NCI-H82 (cell line): ENCODE measurements around the gene TATDN3.
A peak's percentile ranks its signal among the peaks of the same experiment; 100 is the strongest.
"Not testable (repeated sequence)": the region's sequence is repeated elsewhere in the genome, so short reads cannot be mapped to it uniquely, and the experiment has no call there.

Experiments used
- DNase-seq: peaks from one replicate; lab custom pipeline; 2025; lab: John Stamatoyannopoulos, UW

Gene TATDN3

GRCh38 chr1:212775241-212775640 is 16.5 kb upstream of the TATDN3 start:
- no peak for DNase-seq

GRCh38 chr1:212777151-212777550 is 14.5 kb upstream of the TATDN3 start:
- no peak for DNase-seq

GRCh38 chr1:212779086-212779485 is 12.6 kb upstream of the TATDN3 start:
- not testable (repeated sequence) for DNase-seq

- DNase-seq, result no peak
These were observed 10.9 kb upstream of the TATDN3 start for GRCh38 chr1:212780759-212781158.

- DNase-seq, result no peak
These were observed 10.5 kb upstream of the TATDN3 start for GRCh38 chr1:212781225-212781624.

GRCh38 chr1:212782422-212783154 is 9.1 kb upstream of the TATDN3 start:
- peak; percentile 53 for DNase-seq

- no peak for DNase-seq
These were observed 7.7 kb upstream of the TATDN3 start for GRCh38 chr1:212783976-212784375.

GRCh38 chr1:212785871-212786270 is 5.8 kb upstream of the TATDN3 start:
- no peak for DNase-seq

GRCh38 chr1:212791261-212791675 is 426 bp upstream of the TATDN3 start:
- DNase-seq, result peak; percentile 89

GRCh38 chr1:212792396-212792908 is 758 bp downstream of the TATDN3 start:
- peak; percentile 37 for DNase-seq

GRCh38 chr1:212794561-212795014 is 2.9 kb downstream of the TATDN3 start:
- no peak for DNase-seq

- DNase-seq, result no peak
These were observed 6.0 kb downstream of the TATDN3 start for GRCh38 chr1:212797681-212798080.

- no peak for DNase-seq
These were observed 14.1 kb downstream of the TATDN3 start for GRCh38 chr1:212805767-212806166.

- peak; percentile 41 for DNase-seq
These were observed 23.0 kb downstream of the TATDN3 start for GRCh38 chr1:212814537-212815334.

- peak; percentile 21 for DNase-seq
These were observed 25.0 kb downstream of the TATDN3 start for GRCh38 chr1:212816567-212817278.

- DNase-seq, result no peak
These were observed 28.0 kb downstream of the TATDN3 start for GRCh38 chr1:212819726-212820125.

GRCh38 chr1:212820969-212821368 is 29.3 kb downstream of the TATDN3 start:
- no peak for DNase-seq

- DNase-seq, result no peak
These were observed 31.3 kb downstream of the TATDN3 start for GRCh38 chr1:212822956-212823355.

GRCh38 chr1:212824201-212824600 is 32.5 kb downstream of the TATDN3 start:
- DNase-seq, result no peak

- no peak for DNase-seq
These were observed 34.2 kb downstream of the TATDN3 start for GRCh38 chr1:212825798-212826452.

GRCh38 chr1:212827171-212827776 is 35.6 kb downstream of the TATDN3 start:
- DNase-seq, result peak; percentile 21
